ENCODE measurements around the gene SVIL. TPM values are rescaled to one million over a fixed set of nuclear protein-coding genes. Genes with fewer than 3 reads are reported as not detected.

SVIL gene
- total and polyA plus RNA-seq, 7 donors = 70.6 to 1,728 (median 792) TPM

DNA sequence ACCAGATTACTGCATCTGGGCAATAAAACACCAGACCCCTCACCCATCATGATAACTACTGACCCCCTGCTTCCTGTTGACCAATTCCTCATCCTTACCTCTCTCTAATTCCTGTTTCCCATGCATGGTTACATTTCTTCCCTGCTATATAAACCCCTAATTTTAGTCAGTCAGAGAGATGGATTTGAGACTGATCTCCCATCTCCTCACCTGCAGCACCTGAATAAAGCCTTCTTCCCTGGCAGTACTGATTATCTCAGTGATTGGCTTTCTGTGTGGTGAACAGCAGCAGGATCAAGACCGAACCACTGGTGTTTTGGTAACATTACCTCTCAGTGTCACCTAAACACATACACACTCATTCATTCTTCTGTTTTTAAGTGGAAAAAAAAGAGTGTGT is 41.2 kb upstream of the SVIL start:
- Histone ChIP-seq H3K27me3 (ENCODE audit: insufficient read depth in 3 of 3, low read length in 2 of 3) (no peaks in the 10 kb centered on the region), H3K9me3 (no peaks in the 10 kb centered on the region), H3K4me3 (no peak overlapping the region), H3K4me1 (peaks cover 14% of the 10 kb centered on the region), H3K27ac (peak overlapping the region; percentile 20), H3K36me3 (ENCODE audit: insufficient read depth in 1 of 2, low read depth in 1 of 2) (peaks cover 0 to 74% of the 10 kb centered on the region in 2 donors)
- ATAC-seq (no peak), DNase-seq (no peak)
- intact Hi-C loops (cut with DNase I) = no loop called here
- 89 to 90% (median 89%) methylated on average over 1 of the region's 1 CpG for WGBS, 3 donors
- TF ChIP-seq, protein P1, sequence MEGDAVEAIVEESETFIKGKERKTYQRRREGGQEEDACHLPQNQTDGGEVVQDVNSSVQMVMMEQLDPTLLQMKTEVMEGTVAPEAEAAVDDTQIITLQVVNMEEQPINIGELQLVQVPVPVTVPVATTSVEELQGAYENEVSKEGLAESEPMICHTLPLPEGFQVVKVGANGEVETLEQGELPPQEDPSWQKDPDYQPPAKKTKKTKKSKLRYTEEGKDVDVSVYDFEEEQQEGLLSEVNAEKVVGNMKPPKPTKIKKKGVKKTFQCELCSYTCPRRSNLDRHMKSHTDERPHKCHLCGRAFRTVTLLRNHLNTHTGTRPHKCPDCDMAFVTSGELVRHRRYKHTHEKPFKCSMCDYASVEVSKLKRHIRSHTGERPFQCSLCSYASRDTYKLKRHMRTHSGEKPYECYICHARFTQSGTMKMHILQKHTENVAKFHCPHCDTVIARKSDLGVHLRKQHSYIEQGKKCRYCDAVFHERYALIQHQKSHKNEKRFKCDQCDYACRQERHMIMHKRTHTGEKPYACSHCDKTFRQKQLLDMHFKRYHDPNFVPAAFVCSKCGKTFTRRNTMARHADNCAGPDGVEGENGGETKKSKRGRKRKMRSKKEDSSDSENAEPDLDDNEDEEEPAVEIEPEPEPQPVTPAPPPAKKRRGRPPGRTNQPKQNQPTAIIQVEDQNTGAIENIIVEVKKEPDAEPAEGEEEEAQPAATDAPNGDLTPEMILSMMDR (IDR thresholded peaks at IDR 0.05) = no peak

DNA sequence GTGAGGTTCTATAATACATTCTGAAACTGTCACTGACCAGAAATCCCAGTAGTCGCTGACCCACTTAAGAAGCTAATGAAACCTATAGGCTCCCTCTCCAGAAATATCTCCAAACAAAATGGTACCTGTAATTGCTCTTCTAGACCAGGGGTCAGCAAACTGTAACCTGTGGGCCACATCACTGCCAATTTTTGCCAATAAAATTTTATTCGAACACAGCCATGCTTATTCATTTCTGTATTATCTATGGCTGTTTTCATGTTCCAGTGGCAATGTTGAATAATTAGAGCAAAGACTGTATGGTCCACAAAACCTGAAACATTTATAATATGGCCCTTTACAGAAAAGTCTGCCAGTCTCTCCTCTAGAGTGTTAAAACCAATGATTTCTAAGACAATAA is 37.2 kb upstream of the SVIL start:
- 98 to 100% (median 99%) methylated on average over 2 of the region's 2 CpGs for WGBS, 3 donors
- peaks cover 0 to 53% of the 10 kb centered on the region in 2 donors for H3K36me3 ChIP-seq (ENCODE audit: insufficient read depth in 1 of 2, low read depth in 1 of 2)
- H3K27me3 ChIP-seq (ENCODE audit: insufficient read depth in 3 of 3, low read length in 2 of 3) = no peaks in the 10 kb centered on the region
- TF ChIP-seq, protein P1 (IDR thresholded peaks at IDR 0.05) = no peak
- ATAC-seq (no peak), DNase-seq (no peak)
- intact Hi-C loops (cut with DNase I) = no loop called here
- H3K9me3 ChIP-seq = no peaks in the 10 kb centered on the region
- peaks cover 7% of the 10 kb centered on the region for H3K4me1 ChIP-seq
- H3K4me3 ChIP-seq = no peak overlapping the region
- H3K27ac ChIP-seq = no peak overlapping the region

DNA sequence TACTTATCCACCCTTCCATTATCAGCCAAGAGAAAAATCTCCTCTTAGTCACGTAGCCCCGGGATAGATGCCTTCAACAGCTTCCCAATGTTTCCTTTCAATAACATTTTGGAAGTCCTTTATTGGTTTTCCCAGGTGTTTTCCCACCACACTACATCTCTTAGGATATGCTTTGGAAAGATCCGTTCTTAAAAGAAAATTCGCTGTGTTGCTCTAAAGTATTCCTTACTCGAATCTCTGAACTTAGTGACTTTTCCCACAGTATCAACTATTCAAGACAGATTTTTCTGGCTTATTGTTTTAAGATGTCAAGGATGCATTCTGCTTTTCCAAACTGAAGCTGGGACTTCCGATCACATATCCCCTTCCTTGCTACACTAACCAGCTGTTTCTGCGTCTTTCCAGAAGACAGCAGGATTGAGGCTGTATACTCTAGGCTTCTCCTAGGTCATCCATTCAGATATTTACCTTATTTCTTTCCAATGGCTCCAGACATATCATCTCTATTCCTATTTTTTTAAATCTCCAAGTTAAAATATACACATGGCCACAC is 36.5 kb upstream of the SVIL start:
- Histone ChIP-seq H3K36me3 (ENCODE audit: insufficient read depth in 1 of 2, low read depth in 1 of 2) (peaks cover 0 to 58% of the 10 kb centered on the region in 2 donors), H3K27ac (no peak overlapping the region), H3K9me3 (no peaks in the 10 kb centered on the region), H3K4me1 (peaks cover 6% of the 10 kb centered on the region), H3K27me3 (ENCODE audit: insufficient read depth in 3 of 3, low read length in 2 of 3) (no peaks in the 10 kb centered on the region), H3K4me3 (no peak overlapping the region)
- DNase-seq (no peak), ATAC-seq (no peak)
- 78 to 82% (median 79%) methylated on average over 7 of the region's 7 CpGs for WGBS, 3 donors
- TF ChIP-seq, protein P1 (IDR thresholded peaks at IDR 0.05) = no peak
- intact Hi-C loops (cut with DNase I) = no loop called here

DNA sequence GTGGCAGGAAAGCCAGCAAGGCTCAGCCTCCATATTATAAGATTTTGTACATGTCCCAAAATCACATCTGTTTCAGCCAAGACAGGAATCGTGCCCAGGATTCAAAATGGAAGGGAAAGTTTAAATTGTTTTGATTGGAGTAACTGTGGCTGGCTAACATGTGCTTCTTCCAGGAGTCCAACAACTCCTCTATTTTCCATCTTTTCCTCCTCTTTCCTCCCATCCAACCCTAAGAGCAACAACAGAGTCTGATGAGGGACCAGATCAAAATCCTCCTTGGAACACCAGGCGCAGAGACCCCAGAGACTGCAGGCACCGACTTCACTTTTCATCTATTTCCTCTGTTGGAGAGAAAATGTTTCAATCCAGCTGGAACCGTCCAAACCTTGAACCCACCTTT is 36.0 kb upstream of the SVIL start:
- no peak overlapping the region for H3K4me3 ChIP-seq
- WGBS, 3 donors = 73 to 76% (median 75%) methylated on average over 4 of the region's 4 CpGs

More for the DNA sequence above, 36.0 kb upstream of the SVIL start:
- DNase-seq (no peak), ATAC-seq (no peak)
- no peaks in the 10 kb centered on the region for H3K9me3 ChIP-seq
- peaks cover 0 to 53% of the 10 kb centered on the region in 2 donors for H3K36me3 ChIP-seq (ENCODE audit: insufficient read depth in 1 of 2, low read depth in 1 of 2)
- TF ChIP-seq, protein P1 (IDR thresholded peaks at IDR 0.05) = no peak
- H3K27ac ChIP-seq = no peak overlapping the region
- intact Hi-C loops (cut with DNase I) = no loop called here
- H3K4me1 ChIP-seq = peaks cover 6% of the 10 kb centered on the region
- no peaks in the 10 kb centered on the region for H3K27me3 ChIP-seq (ENCODE audit: insufficient read depth in 3 of 3, low read length in 2 of 3)

Data from psoas muscle (tissue), 8 donors.